ENCODE results near the gene BOLA2B. TPM values are rescaled to one million over a fixed set of nuclear protein-coding genes. Genes with fewer than 3 reads are reported as not detected.
"Not testable (repeated sequence)": the region's sequence is repeated elsewhere in the genome, so short reads cannot be mapped to it uniquely, and the experiment has no call there.

Gene BOLA2B
- total RNA-seq, 1 experiment from 2014 or later: 180 TPM

DNA sequence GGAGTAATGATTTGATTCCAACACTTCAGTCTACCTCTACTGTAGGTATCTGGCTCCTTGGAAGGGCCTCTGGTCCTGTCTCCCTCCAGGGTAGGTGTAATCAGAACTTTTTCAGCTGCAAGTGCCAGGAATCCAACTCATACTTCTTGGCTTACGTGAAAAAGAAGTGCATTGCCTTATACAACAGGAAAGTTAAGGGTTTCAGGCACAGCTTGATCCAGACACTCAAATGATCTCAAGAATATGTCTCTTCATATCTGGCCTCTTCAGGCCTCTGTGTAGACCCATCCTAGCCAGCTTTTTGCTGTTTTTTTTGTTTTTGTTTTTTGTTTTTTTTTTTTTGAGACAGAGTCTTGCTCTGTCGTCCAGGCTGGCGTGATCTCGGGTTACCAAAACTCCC is 14.3 kb downstream of the BOLA2B start:
- BruUV-seq (replicated peaks): no TSS peak
- no peaks in the 10 kb centered on the region for H3K36me3 ChIP-seq (ENCODE audit: control insufficient read depth in 1 of 2, insufficient read depth in 2 of 2, low read length in 2 of 2)
- no peak for TF ChIP-seq TCF7L2 (IDR thresholded peaks at IDR 0.05; ENCODE audit: borderline replicate concordance, extremely low read depth, insufficient read depth, insufficient read length)
- TF ChIP-seq, protein P1, sequence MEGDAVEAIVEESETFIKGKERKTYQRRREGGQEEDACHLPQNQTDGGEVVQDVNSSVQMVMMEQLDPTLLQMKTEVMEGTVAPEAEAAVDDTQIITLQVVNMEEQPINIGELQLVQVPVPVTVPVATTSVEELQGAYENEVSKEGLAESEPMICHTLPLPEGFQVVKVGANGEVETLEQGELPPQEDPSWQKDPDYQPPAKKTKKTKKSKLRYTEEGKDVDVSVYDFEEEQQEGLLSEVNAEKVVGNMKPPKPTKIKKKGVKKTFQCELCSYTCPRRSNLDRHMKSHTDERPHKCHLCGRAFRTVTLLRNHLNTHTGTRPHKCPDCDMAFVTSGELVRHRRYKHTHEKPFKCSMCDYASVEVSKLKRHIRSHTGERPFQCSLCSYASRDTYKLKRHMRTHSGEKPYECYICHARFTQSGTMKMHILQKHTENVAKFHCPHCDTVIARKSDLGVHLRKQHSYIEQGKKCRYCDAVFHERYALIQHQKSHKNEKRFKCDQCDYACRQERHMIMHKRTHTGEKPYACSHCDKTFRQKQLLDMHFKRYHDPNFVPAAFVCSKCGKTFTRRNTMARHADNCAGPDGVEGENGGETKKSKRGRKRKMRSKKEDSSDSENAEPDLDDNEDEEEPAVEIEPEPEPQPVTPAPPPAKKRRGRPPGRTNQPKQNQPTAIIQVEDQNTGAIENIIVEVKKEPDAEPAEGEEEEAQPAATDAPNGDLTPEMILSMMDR (IDR thresholded peaks at IDR 0.05 in 2 of 3, conservative IDR thresholded peaks at IDR 0.05 in 1 of 3; ENCODE audit: borderline replicate concordance in 1 of 3, insufficient read depth in 1 of 3, low read depth in 2 of 3, low read length in 2 of 3): no peak
- TF ChIP-seq REST (IDR thresholded peaks at IDR 0.05; ENCODE audit: low read depth): no peak
- TF ChIP-seq ZFX (IDR thresholded peaks at IDR 0.05): no peak
- no peak for TF ChIP-seq SIN3A (IDR thresholded peaks at IDR 0.05; ENCODE audit: low read depth)
- TF ChIP-seq POLR2AphosphoS5 (IDR thresholded peaks at IDR 0.05; ENCODE audit: low read depth, low read length): no peak
- no peak for TF ChIP-seq YY1 (IDR thresholded peaks at IDR 0.05; ENCODE audit: extremely low read depth, insufficient replicate concordance, low read depth, low read length)
- TF ChIP-seq MAX (IDR thresholded peaks at IDR 0.05): no peak
- no peak for TF ChIP-seq ZNF274 (IDR thresholded peaks at IDR 0.05; ENCODE audit: low read depth, low read length)
- TF ChIP-seq ELF1 (IDR thresholded peaks at IDR 0.05; ENCODE audit: borderline replicate concordance, low read depth): no peak
- no peak for TF ChIP-seq EZH2 (IDR thresholded peaks at IDR 0.05)
- TF ChIP-seq RAD21 (IDR thresholded peaks at IDR 0.05; ENCODE audit: low read depth): no peak
- TF ChIP-seq CEBPB (IDR thresholded peaks at IDR 0.05; ENCODE audit: low read depth): no peak
- no peak for TF ChIP-seq JUND (IDR thresholded peaks at IDR 0.05)
- TF ChIP-seq SRF (IDR thresholded peaks at IDR 0.05; ENCODE audit: low read depth): no peak
- TF ChIP-seq POLR2A (IDR thresholded peaks at IDR 0.05; ENCODE audit: borderline replicate concordance, extremely low read depth, insufficient read depth, insufficient read length): no peak
- CTCF ChIA-PET: no interaction called here
- POLR2A ChIA-PET: no interaction called here
- H4K20me1 ChIP-seq (ENCODE audit: insufficient read depth): no peaks in the 10 kb centered on the region
- H3K9me2 ChIP-seq (ENCODE audit: insufficient read depth): no peaks in the 10 kb centered on the region
- H3K9me3 ChIP-seq (ENCODE audit: control insufficient read depth in 1 of 2, insufficient read depth in 1 of 2, low read depth in 1 of 2, low read length in 2 of 2): no peaks in the 10 kb centered on the region
- H3K9ac ChIP-seq (ENCODE audit: low read length): no peak overlapping the region
- no peak overlapping the region for H2AFZ ChIP-seq (ENCODE audit: low read depth, low read length, poor library complexity, severe bottlenecking)
- no peak for DNase-seq (ENCODE audit: low read depth, low spot score)
- H3K27ac ChIP-seq (ENCODE audit: low read depth, low read length): no peak overlapping the region
- ATAC-seq: no peak
- H3K4me1 ChIP-seq (ENCODE audit: control insufficient read depth in 1 of 2, insufficient read depth in 2 of 2, low read length in 2 of 2): peaks cover 13 to 20% of the 10 kb centered on the region in 2 experiments; a peak in 3 of 4 replicates
- no peaks in the 10 kb centered on the region for H3K79me2 ChIP-seq (ENCODE audit: insufficient read depth, low read length)
- RAD21 ChIA-PET (ENCODE audit: low non-redundant PET in 1 of 2, low total read pairs in 2 of 2, uncharacterized antibody in 2 of 2, unreplicated experiment in 2 of 2): no interaction called here
- H3K4me2 ChIP-seq (ENCODE audit: low read length): no peak overlapping the region
- H3K4me3 ChIP-seq (replicated peaks in 1 of 2; ENCODE audit: low read depth in 1 of 2, low read length in 2 of 2): no peak overlapping the region
- intact Hi-C loops (cut with micrococcal nuclease): no loop called here
- no peaks in the 10 kb centered on the region for H3K27me3 ChIP-seq (ENCODE audit: insufficient read depth, low read length)

GRCh38 chr16:30176876-30177275 is 16.6 kb downstream of the BOLA2B start:
- not testable (repeated sequence) for H3K4me2 ChIP-seq (ENCODE audit: low read length)

More at GRCh38 chr16:30176876-30177275, 16.6 kb downstream of the BOLA2B start:
- ATAC-seq; H3K27ac ChIP-seq (ENCODE audit: low read depth, low read length); RAD21 ChIA-PET (ENCODE audit: low non-redundant PET in 1 of 2, low total read pairs in 2 of 2, uncharacterized antibody in 2 of 2, unreplicated experiment in 2 of 2); H3K9me2 ChIP-seq (ENCODE audit: insufficient read depth); H3K79me2 ChIP-seq (ENCODE audit: insufficient read depth, low read length); H3K4me3 ChIP-seq (replicated peaks in 1 of 2; ENCODE audit: low read depth in 1 of 2, low read length in 2 of 2); BruUV-seq (replicated peaks); H3K9me3 ChIP-seq (ENCODE audit: control insufficient read depth in 1 of 2, insufficient read depth in 1 of 2, low read depth in 1 of 2, low read length in 2 of 2); H3K9ac ChIP-seq (ENCODE audit: low read length); H3K27me3 ChIP-seq (ENCODE audit: insufficient read depth, low read length); H2AFZ ChIP-seq (ENCODE audit: low read depth, low read length, poor library complexity, severe bottlenecking); intact Hi-C loops (cut with micrococcal nuclease); POLR2A ChIA-PET; H3K36me3 ChIP-seq (ENCODE audit: control insufficient read depth in 1 of 2, insufficient read depth in 2 of 2, low read length in 2 of 2); CTCF ChIA-PET; H4K20me1 ChIP-seq (ENCODE audit: insufficient read depth); DNase-seq (ENCODE audit: low read depth, low spot score): not testable (repeated sequence)
- peaks cover 7 to 12% of the 10 kb centered on the region in 2 experiments; a peak in 3 of 4 replicates for H3K4me1 ChIP-seq (ENCODE audit: control insufficient read depth in 1 of 2, insufficient read depth in 2 of 2, low read length in 2 of 2)
